GM10266 (cell line): ENCODE results near the gene TMEM39B.

Experiments
- DNase-seq: peaks from one replicate; pipeline ENCODE4 v3.0.0; 2012; ENCODE audit errors: extremely low spot score
- CTCF ChIP-seq: IDR thresholded peaks from 2 replicates; pipeline ENCODE4 v1.5.1; 2012; ENCODE audit warnings: mild to moderate bottlenecking, low read depth; ENCODE audit not compliant: control insufficient read depth, insufficient read depth; ENCODE audit errors: missing control alignments

TMEM39B gene

GRCh38 chr1:32066489-32066873 is 6.3 kb upstream of the TMEM39B start:
- TF ChIP-seq CTCF = no peak
- no peak for DNase-seq

- no peak for TF ChIP-seq CTCF
- DNase-seq = no peak
These were observed 3.7 kb upstream of the TMEM39B start for GRCh38 chr1:32068957-32069588.

- no peak for DNase-seq
- no peak for TF ChIP-seq CTCF
These were observed 749 bp upstream of the TMEM39B start for GRCh38 chr1:32071758-32072621.

GRCh38 chr1:32073299-32074229 is 825 bp downstream of the TMEM39B start:
- peak; percentile 34 for TF ChIP-seq CTCF
- no peak for DNase-seq

- no peak for TF ChIP-seq CTCF
- no peak for DNase-seq
These were observed 2.1 kb downstream of the TMEM39B start for GRCh38 chr1:32074841-32075240.

GRCh38 chr1:32077451-32077850 is 4.7 kb downstream of the TMEM39B start:
- no peak for DNase-seq
- no peak for TF ChIP-seq CTCF
